Measurements from ENCODE around the gene SLC9A8. TPM values are rescaled to one million over a fixed set of nuclear protein-coding genes. Genes with fewer than 3 reads are reported as not detected.

Gene SLC9A8
- polyA plus RNA-seq, 1 donor from 2014 or later, result 6.7 TPM

DNA sequence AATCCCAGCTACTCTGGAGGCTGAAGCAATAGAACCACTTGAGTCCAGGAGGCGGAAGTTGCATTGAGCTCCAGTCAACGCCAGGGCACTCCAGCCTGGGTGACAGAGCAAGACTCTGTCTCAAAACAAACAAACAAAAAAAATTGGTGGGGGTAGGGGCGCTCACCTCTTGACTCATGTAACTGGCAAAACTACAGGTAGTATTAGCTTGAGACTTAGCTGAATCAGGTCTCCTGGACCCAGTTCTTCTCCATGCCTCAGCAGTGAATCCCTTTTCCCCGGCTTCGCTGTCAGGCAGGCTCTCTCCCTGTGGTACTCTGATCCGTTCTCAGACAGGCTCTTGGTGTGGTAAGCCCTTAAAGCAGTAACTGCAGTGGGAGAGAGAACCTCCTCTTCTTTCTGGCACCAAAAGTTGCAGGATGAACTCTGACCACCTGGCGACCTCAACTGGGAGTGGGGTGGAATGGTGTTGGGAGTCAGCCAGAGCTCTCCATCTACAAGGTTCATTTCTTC lies 12.9 kb downstream of the SLC9A8 start:
- no peaks in the 10 kb centered on the region for H3K79me2 ChIP-seq (replicated peaks; ENCODE audit: insufficient read depth, low read length)
- H3K4me3 ChIP-seq (ENCODE audit: low read length), result no peak overlapping the region
- TF ChIP-seq, protein P1, sequence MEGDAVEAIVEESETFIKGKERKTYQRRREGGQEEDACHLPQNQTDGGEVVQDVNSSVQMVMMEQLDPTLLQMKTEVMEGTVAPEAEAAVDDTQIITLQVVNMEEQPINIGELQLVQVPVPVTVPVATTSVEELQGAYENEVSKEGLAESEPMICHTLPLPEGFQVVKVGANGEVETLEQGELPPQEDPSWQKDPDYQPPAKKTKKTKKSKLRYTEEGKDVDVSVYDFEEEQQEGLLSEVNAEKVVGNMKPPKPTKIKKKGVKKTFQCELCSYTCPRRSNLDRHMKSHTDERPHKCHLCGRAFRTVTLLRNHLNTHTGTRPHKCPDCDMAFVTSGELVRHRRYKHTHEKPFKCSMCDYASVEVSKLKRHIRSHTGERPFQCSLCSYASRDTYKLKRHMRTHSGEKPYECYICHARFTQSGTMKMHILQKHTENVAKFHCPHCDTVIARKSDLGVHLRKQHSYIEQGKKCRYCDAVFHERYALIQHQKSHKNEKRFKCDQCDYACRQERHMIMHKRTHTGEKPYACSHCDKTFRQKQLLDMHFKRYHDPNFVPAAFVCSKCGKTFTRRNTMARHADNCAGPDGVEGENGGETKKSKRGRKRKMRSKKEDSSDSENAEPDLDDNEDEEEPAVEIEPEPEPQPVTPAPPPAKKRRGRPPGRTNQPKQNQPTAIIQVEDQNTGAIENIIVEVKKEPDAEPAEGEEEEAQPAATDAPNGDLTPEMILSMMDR (IDR thresholded peaks at IDR 0.05; ENCODE audit: poor library complexity, severe bottlenecking), result no peak
- TF ChIP-seq RAD21 (conservative IDR thresholded peaks at IDR 0.05) (no peak), SMC3 (conservative IDR thresholded peaks at IDR 0.05; ENCODE audit: poor library complexity) (no peak), POLR2AphosphoS5 (IDR thresholded peaks at IDR 0.05) (no peak), TAF1 (IDR thresholded peaks at IDR 0.05; ENCODE audit: low read depth) (no peak), EZH2 (IDR thresholded peaks at IDR 0.05; ENCODE audit: borderline replicate concordance, insufficient read depth, low read length, poor library complexity, severe bottlenecking) (no peak), MXI1 (conservative IDR thresholded peaks at IDR 0.05; ENCODE audit: poor library complexity, severe bottlenecking) (no peak), EP300 (conservative IDR thresholded peaks at IDR 0.05; ENCODE audit: poor library complexity, severe bottlenecking) (no peak)
- TF ChIP-seq, protein P2, sequence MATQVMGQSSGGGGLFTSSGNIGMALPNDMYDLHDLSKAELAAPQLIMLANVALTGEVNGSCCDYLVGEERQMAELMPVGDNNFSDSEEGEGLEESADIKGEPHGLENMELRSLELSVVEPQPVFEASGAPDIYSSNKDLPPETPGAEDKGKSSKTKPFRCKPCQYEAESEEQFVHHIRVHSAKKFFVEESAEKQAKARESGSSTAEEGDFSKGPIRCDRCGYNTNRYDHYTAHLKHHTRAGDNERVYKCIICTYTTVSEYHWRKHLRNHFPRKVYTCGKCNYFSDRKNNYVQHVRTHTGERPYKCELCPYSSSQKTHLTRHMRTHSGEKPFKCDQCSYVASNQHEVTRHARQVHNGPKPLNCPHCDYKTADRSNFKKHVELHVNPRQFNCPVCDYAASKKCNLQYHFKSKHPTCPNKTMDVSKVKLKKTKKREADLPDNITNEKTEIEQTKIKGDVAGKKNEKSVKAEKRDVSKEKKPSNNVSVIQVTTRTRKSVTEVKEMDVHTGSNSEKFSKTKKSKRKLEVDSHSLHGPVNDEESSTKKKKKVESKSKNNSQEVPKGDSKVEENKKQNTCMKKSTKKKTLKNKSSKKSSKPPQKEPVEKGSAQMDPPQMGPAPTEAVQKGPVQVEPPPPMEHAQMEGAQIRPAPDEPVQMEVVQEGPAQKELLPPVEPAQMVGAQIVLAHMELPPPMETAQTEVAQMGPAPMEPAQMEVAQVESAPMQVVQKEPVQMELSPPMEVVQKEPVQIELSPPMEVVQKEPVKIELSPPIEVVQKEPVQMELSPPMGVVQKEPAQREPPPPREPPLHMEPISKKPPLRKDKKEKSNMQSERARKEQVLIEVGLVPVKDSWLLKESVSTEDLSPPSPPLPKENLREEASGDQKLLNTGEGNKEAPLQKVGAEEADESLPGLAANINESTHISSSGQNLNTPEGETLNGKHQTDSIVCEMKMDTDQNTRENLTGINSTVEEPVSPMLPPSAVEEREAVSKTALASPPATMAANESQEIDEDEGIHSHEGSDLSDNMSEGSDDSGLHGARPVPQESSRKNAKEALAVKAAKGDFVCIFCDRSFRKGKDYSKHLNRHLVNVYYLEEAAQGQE (IDR thresholded peaks at IDR 0.05; ENCODE audit: borderline replicate concordance), result no peak
- no peaks in the 10 kb centered on the region for H3K9me3 ChIP-seq (ENCODE audit: low read length)
- no peaks in the 10 kb centered on the region for H3F3A ChIP-seq (ENCODE audit: insufficient read depth, low read length, poor library complexity, severe bottlenecking)
- H3K9ac ChIP-seq (ENCODE audit: low read length), result no peak overlapping the region
- no peak overlapping the region for H3K4me2 ChIP-seq (ENCODE audit: low read length)
- H3K27ac ChIP-seq (ENCODE audit: low read length), result no peak overlapping the region
- no peaks in the 10 kb centered on the region for H3K9me2 ChIP-seq (ENCODE audit: insufficient read depth, low read length)
- H3K27me3 ChIP-seq (ENCODE audit: insufficient read depth, low read depth, low read length), result no peaks in the 10 kb centered on the region
- H2AFZ ChIP-seq (ENCODE audit: low read depth, low read length), result no peak overlapping the region
- no peaks in the 10 kb centered on the region for H4K20me1 ChIP-seq (ENCODE audit: insufficient read depth)
- no peaks in the 10 kb centered on the region for H3K36me3 ChIP-seq (ENCODE audit: insufficient read depth, low read length)

DNA sequence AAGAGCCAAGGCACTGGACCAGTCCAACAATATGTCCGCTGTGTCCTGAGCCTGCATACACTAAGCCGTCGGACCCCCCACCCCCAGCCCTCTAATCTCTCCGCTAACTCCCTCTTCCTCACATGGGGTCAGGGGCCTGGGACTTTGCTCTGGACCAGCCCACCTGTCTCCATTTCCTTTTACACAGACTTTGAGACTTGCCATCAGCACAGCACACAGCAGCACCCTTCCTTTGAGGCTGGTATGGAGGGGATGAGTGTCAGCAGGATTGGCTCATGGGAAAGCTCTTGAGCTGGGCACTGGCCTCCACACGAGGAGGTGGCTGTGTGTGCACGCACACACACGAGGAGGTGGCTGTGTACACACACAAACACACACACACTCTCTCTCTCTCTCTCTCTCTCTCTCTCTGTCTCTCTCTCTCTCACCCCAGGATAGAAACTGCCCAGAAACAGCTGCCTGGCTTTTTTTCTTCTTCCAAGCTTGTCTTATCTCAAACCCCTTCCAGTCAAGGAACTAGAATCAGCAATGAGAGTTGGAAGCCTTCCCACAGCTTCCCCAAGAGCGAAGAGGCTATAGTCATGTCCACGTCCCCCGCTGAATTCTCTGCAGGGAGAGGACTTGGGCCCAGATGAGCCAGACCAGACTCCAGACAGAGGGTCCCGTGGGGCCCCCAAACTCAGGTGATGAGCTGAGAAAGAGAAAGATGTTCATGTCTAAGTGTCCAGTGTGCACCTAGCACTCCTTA lies 18.6 kb downstream of the SLC9A8 start:
- Histone ChIP-seq H3K27me3 (ENCODE audit: insufficient read depth, low read depth, low read length) (no peaks in the 10 kb centered on the region), H4K20me1 (ENCODE audit: insufficient read depth) (no peaks in the 10 kb centered on the region), H3K4me3 (ENCODE audit: low read length) (no peak overlapping the region), H3K36me3 (ENCODE audit: insufficient read depth, low read length) (peaks cover 3% of the 10 kb centered on the region), H3K79me2 (replicated peaks; ENCODE audit: insufficient read depth, low read length) (no peaks in the 10 kb centered on the region), H3F3A (ENCODE audit: insufficient read depth, low read length, poor library complexity, severe bottlenecking) (no peaks in the 10 kb centered on the region), H3K9ac (ENCODE audit: low read length) (no peak overlapping the region), H3K9me2 (ENCODE audit: insufficient read depth, low read length) (no peaks in the 10 kb centered on the region), H3K9me3 (ENCODE audit: low read length) (no peaks in the 10 kb centered on the region), H3K27ac (ENCODE audit: low read length) (no peak overlapping the region), H2AFZ (ENCODE audit: low read depth, low read length) (no peak overlapping the region), H3K4me2 (ENCODE audit: low read length) (no peak overlapping the region)
- no peak for TF ChIP-seq EZH2 (IDR thresholded peaks at IDR 0.05; ENCODE audit: borderline replicate concordance, insufficient read depth, low read length, poor library complexity, severe bottlenecking)
- TF ChIP-seq MXI1 (conservative IDR thresholded peaks at IDR 0.05; ENCODE audit: poor library complexity, severe bottlenecking), result no peak
- TF ChIP-seq POLR2AphosphoS5 (IDR thresholded peaks at IDR 0.05), result no peak
- TF ChIP-seq TAF1 (IDR thresholded peaks at IDR 0.05; ENCODE audit: low read depth), result no peak
- TF ChIP-seq, protein P2 (IDR thresholded peaks at IDR 0.05; ENCODE audit: borderline replicate concordance), result no peak
- no peak for TF ChIP-seq EP300 (conservative IDR thresholded peaks at IDR 0.05; ENCODE audit: poor library complexity, severe bottlenecking)
- no peak for TF ChIP-seq RAD21 (conservative IDR thresholded peaks at IDR 0.05)
- no peak for TF ChIP-seq SMC3 (conservative IDR thresholded peaks at IDR 0.05; ENCODE audit: poor library complexity)
- TF ChIP-seq, protein P1 (IDR thresholded peaks at IDR 0.05; ENCODE audit: poor library complexity, severe bottlenecking), result no peak

Data from neural cell (in vitro differentiated cells).